Measurements from ENCODE around the gene IL1R2. TPM values are rescaled to one million over a fixed set of nuclear protein-coding genes. Genes with fewer than 3 reads are reported as not detected.
A peak's percentile ranks its signal among the peaks of the same experiment; 100 is the strongest.

Gene IL1R2
- total and polyA plus RNA-seq, 9 of the 15 experiments (the other 6 are each of a cell fraction or from before 2014, with no cell fraction given) = 0.13 TPM; not detected in 8

DNA sequence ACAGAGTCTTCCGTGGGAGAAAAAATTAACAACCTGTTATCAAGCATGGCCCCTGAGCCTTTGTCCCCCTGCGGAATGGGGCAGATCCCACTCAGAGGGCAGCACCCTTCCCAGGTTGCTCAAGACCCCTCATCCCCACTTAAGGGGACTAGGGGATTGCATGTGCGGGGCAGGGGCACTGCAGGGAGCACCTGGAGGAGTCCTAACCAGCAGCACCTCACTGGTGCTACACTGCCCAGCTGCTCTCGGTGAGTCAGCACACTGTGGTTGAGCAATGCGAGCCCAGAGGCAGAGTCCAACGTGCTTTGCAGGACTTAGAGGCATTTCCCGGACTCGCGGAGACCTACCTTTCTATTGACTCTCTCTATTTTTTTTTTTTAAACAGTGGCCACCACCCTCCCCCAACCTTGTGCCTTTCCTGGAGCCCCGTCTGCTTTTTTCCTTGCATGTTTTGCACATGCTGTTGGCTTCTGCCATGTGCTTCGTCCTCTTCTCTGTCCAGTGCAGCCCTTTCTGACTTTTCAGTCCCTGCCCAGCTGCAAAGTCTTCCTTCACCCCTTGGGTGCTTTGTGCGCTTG is 74.0 kb downstream of the IL1R2 start (continued):
- TF ChIP-seq, protein P1, sequence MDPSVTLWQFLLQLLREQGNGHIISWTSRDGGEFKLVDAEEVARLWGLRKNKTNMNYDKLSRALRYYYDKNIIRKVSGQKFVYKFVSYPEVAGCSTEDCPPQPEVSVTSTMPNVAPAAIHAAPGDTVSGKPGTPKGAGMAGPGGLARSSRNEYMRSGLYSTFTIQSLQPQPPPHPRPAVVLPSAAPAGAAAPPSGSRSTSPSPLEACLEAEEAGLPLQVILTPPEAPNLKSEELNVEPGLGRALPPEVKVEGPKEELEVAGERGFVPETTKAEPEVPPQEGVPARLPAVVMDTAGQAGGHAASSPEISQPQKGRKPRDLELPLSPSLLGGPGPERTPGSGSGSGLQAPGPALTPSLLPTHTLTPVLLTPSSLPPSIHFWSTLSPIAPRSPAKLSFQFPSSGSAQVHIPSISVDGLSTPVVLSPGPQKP (CRISPR knock-in tag; IDR thresholded peaks at IDR 0.05) = no peak
- TF ChIP-seq FOSL1 (tag; conservative IDR thresholded peaks at IDR 0.05) (peak; percentile 85), GTF2A2 (tag; IDR thresholded peaks at IDR 0.05) (no peak), ZNF347 (CRISPR knock-in tag; IDR thresholded peaks at IDR 0.05; ENCODE audit: low read depth) (no peak), BRF1 (IDR thresholded peaks at IDR 0.05; ENCODE audit: borderline replicate concordance, extremely low read depth, insufficient read length) (no peak), MYC (IDR thresholded peaks at IDR 0.05; ENCODE audit: low read depth, low read length) (peak; percentile 54; the same call in 1 of the 2 replicates), MYC (CRISPR knock-in tag; IDR thresholded peaks at IDR 0.05; ENCODE audit: borderline replicate concordance, low read depth) (no peak), ZNF384 (IDR thresholded peaks at IDR 0.05; ENCODE audit: low read depth, low read length) (peak; percentile 41), DMBX1 (CRISPR knock-in tag; IDR thresholded peaks at IDR 0.05; ENCODE audit: borderline replicate concordance) (0 out of 2 replicates have a peak, but pooled peaks have one; percentile 23), ZNF316 (IDR thresholded peaks at IDR 0.05) (peak; percentile 87), GATAD2A (IDR thresholded peaks at IDR 0.05) (peak; percentile 64; the same call in 1 of the 2 replicates), SOX6 (IDR thresholded peaks at IDR 0.05) (no peak), DNMT1 (IDR thresholded peaks at IDR 0.05) (no peak)
- TF ChIP-seq, protein P2, sequence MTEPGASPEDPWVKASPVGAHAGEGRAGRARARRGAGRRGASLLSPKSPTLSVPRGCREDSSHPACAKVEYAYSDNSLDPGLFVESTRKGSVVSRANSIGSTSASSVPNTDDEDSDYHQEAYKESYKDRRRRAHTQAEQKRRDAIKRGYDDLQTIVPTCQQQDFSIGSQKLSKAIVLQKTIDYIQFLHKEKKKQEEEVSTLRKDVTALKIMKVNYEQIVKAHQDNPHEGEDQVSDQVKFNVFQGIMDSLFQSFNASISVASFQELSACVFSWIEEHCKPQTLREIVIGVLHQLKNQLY (CRISPR knock-in tag; conservative IDR thresholded peaks at IDR 0.05) = no peak
- TF ChIP-seq, protein P3, sequence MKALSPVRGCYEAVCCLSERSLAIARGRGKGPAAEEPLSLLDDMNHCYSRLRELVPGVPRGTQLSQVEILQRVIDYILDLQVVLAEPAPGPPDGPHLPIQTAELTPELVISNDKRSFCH (CRISPR knock-in tag; IDR thresholded peaks at IDR 0.05) = no peak
- TF ChIP-seq, protein P3 (tag; IDR thresholded peaks at IDR 0.05) = no peak
- TF ChIP-seq, protein P4, sequence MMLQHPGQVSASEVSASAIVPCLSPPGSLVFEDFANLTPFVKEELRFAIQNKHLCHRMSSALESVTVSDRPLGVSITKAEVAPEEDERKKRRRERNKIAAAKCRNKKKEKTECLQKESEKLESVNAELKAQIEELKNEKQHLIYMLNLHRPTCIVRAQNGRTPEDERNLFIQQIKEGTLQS (IDR thresholded peaks at IDR 0.05) = peak; percentile 86
- TF ChIP-seq, protein P4 (CRISPR knock-in tag; conservative IDR thresholded peaks at IDR 0.05) = 0 out of 2 replicates have a peak, but pooled peaks have one; percentile 40
- TF ChIP-seq, protein P5, sequence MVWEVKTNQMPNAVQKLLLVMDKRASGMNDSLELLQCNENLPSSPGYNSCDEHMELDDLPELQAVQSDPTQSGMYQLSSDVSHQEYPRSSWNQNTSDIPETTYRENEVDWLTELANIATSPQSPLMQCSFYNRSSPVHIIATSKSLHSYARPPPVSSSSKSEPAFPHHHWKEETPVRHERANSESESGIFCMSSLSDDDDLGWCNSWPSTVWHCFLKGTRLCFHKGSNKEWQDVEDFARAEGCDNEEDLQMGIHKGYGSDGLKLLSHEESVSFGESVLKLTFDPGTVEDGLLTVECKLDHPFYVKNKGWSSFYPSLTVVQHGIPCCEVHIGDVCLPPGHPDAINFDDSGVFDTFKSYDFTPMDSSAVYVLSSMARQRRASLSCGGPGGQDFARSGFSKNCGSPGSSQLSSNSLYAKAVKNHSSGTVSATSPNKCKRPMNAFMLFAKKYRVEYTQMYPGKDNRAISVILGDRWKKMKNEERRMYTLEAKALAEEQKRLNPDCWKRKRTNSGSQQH (CRISPR knock-in tag; IDR thresholded peaks at IDR 0.05) = no peak
- TF ChIP-seq, protein P6, sequence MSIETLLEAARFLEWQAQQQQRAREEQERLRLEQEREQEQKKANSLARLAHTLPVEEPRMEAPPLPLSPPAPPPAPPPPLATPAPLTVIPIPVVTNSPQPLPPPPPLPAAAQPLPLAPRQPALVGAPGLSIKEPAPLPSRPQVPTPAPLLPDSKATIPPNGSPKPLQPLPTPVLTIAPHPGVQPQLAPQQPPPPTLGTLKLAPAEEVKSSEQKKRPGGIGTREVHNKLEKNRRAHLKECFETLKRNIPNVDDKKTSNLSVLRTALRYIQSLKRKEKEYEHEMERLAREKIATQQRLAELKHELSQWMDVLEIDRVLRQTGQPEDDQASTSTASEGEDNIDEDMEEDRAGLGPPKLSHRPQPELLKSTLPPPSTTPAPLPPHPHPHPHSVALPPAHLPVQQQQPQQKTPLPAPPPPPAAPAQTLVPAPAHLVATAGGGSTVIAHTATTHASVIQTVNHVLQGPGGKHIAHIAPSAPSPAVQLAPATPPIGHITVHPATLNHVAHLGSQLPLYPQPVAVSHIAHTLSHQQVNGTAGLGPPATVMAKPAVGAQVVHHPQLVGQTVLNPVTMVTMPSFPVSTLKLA (conservative IDR thresholded peaks at IDR 0.05) = 0 out of 4 replicates have a peak, but pooled peaks of 1 of the 2 experiments have one; percentile 57
- TF ChIP-seq, protein P7, sequence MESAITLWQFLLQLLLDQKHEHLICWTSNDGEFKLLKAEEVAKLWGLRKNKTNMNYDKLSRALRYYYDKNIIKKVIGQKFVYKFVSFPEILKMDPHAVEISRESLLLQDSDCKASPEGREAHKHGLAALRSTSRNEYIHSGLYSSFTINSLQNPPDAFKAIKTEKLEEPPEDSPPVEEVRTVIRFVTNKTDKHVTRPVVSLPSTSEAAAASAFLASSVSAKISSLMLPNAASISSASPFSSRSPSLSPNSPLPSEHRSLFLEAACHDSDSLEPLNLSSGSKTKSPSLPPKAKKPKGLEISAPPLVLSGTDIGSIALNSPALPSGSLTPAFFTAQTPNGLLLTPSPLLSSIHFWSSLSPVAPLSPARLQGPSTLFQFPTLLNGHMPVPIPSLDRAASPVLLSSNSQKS (CRISPR knock-in tag; IDR thresholded peaks at IDR 0.05) = no peak

Measured in K562 (cell line).